Measurements from ENCODE around the gene F2RL3. TPM values are rescaled to one million over a fixed set of nuclear protein-coding genes. Genes with fewer than 3 reads are reported as not detected.

The F2RL3 gene
- total and polyA plus RNA-seq, 9 of the 15 experiments (the other 6 are each of a cell fraction or from before 2014, with no cell fraction given): 1.4 to 27.6 (median 11.9) TPM

- no peak for TF ChIP-seq CHCHD3 (CRISPR knock-in tag; IDR thresholded peaks at IDR 0.05)
- TF ChIP-seq BACH1 (tag; IDR thresholded peaks at IDR 0.05): no peak; the same call in 1 of the 2 replicates
- TF ChIP-seq TAL1 (IDR thresholded peaks at IDR 0.05): no peak
- TF ChIP-seq GABPB1 (CRISPR knock-in tag; IDR thresholded peaks at IDR 0.05): peak; percentile 80
- TF ChIP-seq E4F1 (CRISPR knock-in tag; IDR thresholded peaks at IDR 0.05; ENCODE audit: borderline replicate concordance): no peak
- no peak for TF ChIP-seq CEBPZ (IDR thresholded peaks at IDR 0.05; ENCODE audit: borderline replicate concordance, low read depth, low read length)
- TF ChIP-seq PHB2 (IDR thresholded peaks at IDR 0.05; ENCODE audit: low read depth): no peak
- TF ChIP-seq HBP1 (CRISPR knock-in tag; IDR thresholded peaks at IDR 0.05): peak; percentile 69
- peak; percentile 67; the same call in 1 of the 2 replicates for TF ChIP-seq ATF6 (CRISPR knock-in tag; IDR thresholded peaks at IDR 0.05)
- no peak for TF ChIP-seq MTF1 (CRISPR knock-in tag; IDR thresholded peaks at IDR 0.05; ENCODE audit: borderline replicate concordance)
- 0 out of 2 replicates have a peak, but pooled peaks have one; percentile 57 for TF ChIP-seq SAFB (IDR thresholded peaks at IDR 0.05; ENCODE audit: borderline replicate concordance, low read depth, low read length)
- peak; percentile 36; the same call in 1 of the 2 replicates for TF ChIP-seq SUPT5H (IDR thresholded peaks at IDR 0.05)
- no peak for TF ChIP-seq SPI1 (IDR thresholded peaks at IDR 0.05; ENCODE audit: borderline replicate concordance, low read depth, low read length)
- TF ChIP-seq RB1 (IDR thresholded peaks at IDR 0.05; ENCODE audit: low read depth): peak; percentile 69; the same call in 1 of the 2 replicates
- no peak for TF ChIP-seq ZZZ3 (IDR thresholded peaks at IDR 0.05)
- peak; percentile 75; the same call in 1 of the 2 replicates for TF ChIP-seq OTX1 (CRISPR knock-in tag; IDR thresholded peaks at IDR 0.05)
- TF ChIP-seq MTA1 (IDR thresholded peaks at IDR 0.05; ENCODE audit: borderline replicate concordance): no peak
- TF ChIP-seq MAFG (tag; conservative IDR thresholded peaks at IDR 0.05): no peak
- no peak for TF ChIP-seq ZNF121 (CRISPR knock-in tag; conservative IDR thresholded peaks at IDR 0.05)
- TF ChIP-seq C11orf30 (IDR thresholded peaks at IDR 0.05; ENCODE audit: low read depth): no peak
- no peak for TF ChIP-seq HNRNPLL (IDR thresholded peaks at IDR 0.05; ENCODE audit: low read depth, low read length, poor library complexity, severe bottlenecking)
Measured at GRCh38 chr19:16889883-16890460, 1.2 kb downstream of the F2RL3 start (continued).
